Body of pancreas (tissue), 4 donors: ENCODE measurements around the gene BPIFB6.

Experiments used
- CTCF ChIP-seq, 7 experiments: fragments of 450-650 bp in 4 of 7; fragments of 200-600 bp in 3 of 7; sonication (generic) in 3 of 7; IDR thresholded peaks; one replicate each; pipeline ENCODE4 v1.5.1; 2016 to 2019; ENCODE audit warnings: antibody characterized with exemption in 7 of 7
- POLR2A ChIP-seq, 3 donors: fragments of 450-650 bp; IDR thresholded peaks; one replicate each; pipeline ENCODE4 v1.6.1; 2016; ENCODE audit warnings: antibody characterized with exemption in 3 of 3, mild to moderate bottlenecking in 2 of 3

- TF ChIP-seq CTCF (IDR thresholded peaks at IDR 0.05) = no peak
- TF ChIP-seq POLR2A (IDR thresholded peaks at IDR 0.05) = no peak
These were observed 22.1 kb downstream of the BPIFB6 start, which contains the start of gene BPIFB3 for GRCh38 chr20:33053291-33054106.
